ENCODE measurements around the gene RGS19. TPM values are rescaled to one million over a fixed set of nuclear protein-coding genes. Genes with fewer than 3 reads are reported as not detected.
"Not testable (repeated sequence)": the region's sequence is repeated elsewhere in the genome, so short reads cannot be mapped to it uniquely, and the experiment has no call there.

Gene RGS19
- total RNA-seq, 1 donor from 2014 or later: 57.5 TPM

DNA sequence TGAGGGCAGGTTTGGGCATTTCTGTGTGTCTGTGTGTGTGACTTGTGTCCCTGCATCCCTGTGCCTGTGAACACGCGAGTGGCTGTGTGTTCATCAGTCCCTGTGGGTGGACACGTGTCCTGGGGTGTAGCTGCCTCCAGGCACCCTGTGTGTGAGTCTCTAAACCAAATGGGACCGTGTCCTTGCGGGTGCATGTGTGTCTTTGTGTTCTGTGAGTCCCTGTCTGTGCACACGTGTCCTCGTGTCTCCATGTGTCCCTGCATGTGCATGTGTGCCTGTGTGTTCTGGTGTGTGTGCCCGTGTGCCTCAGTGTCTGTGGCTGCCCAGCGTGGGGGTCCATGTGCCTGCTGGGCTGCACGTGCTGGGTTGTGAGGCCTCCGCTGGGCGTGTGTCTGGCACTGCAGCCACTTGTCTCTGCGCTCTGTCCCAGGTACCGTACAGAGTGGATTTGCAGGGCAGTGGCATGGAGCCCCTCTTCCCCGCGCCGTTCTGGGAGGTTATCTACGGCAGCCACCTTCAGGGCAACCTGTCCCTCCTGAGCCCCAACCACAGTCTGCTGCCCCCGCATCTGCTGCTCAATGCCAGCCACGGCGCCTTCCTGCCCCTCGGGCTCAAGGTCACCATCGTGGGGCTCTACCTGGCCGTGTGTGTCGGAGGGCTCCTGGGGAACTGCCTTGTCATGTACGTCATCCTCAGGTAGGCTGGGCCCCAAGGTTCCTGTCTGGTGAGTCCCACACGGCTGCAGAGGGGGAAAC is 13.1 kb upstream of the RGS19 start:
- ATAC-seq (peak in 1 of 2 donors; percentile 9), DNase-seq (no peak)
- Histone ChIP-seq H3K27ac (no peak overlapping the region), H3K27me3 (ENCODE audit: low read depth) (peaks cover 4% of the 10 kb centered on the region), H3K36me3 (no peaks in the 10 kb centered on the region), H3K4me3 (no peak overlapping the region), H3K4me1 (no peaks in the 10 kb centered on the region), H3K9me3 (no peaks in the 10 kb centered on the region)
- TF ChIP-seq, protein P1, sequence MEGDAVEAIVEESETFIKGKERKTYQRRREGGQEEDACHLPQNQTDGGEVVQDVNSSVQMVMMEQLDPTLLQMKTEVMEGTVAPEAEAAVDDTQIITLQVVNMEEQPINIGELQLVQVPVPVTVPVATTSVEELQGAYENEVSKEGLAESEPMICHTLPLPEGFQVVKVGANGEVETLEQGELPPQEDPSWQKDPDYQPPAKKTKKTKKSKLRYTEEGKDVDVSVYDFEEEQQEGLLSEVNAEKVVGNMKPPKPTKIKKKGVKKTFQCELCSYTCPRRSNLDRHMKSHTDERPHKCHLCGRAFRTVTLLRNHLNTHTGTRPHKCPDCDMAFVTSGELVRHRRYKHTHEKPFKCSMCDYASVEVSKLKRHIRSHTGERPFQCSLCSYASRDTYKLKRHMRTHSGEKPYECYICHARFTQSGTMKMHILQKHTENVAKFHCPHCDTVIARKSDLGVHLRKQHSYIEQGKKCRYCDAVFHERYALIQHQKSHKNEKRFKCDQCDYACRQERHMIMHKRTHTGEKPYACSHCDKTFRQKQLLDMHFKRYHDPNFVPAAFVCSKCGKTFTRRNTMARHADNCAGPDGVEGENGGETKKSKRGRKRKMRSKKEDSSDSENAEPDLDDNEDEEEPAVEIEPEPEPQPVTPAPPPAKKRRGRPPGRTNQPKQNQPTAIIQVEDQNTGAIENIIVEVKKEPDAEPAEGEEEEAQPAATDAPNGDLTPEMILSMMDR (IDR thresholded peaks at IDR 0.05): no peak
- intact Hi-C loops (cut with DNase I): no loop called here

DNA sequence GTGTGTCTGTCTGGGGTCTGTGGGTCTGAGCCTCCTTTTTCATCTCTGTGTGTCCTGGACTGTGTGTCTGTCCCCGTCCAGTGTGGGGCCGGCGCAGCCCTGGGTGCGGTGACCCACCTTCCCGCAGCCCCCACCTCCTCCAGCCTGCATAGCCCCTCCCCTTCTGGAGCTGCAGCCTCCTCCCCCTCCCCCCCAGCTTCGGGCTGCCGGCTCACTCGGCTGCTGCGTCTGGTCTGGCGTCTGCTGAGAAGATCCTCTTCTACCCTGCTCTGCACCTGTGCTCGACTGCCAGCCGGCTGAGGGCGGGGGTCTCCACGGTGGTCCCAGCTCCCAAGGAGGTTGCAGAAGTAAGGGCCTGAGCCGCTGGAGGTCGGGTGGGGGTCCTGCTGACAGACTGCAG is 12.5 kb upstream of the RGS19 start:
- no peaks in the 10 kb centered on the region for H3K4me1 ChIP-seq
- intact Hi-C loops (cut with DNase I): no loop called here
- DNase-seq: no peak

DNA sequence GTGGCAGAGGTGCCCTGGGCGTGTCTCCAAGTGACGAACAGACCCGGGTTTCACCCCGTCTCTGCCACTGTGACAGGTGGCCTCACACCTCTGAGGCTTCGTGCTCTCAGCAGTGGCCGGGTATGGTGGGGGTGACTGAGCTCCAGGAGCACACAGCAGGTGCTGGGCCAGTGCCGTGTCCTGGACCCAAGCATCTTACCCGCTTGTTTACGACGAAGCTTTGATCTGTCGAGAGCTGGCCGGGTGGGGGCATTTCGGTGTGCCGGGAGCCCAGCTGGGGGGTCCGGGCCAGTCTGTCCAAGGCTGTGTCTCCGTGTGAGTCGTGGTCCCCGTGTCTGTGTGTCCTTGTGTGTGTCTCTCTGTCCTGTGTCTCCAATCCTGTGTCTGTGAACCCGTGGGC is 12.0 kb upstream of the RGS19 start:
- Histone ChIP-seq H3K9me3 (no peaks in the 10 kb centered on the region), H3K4me3 (no peak overlapping the region), H3K27ac (no peak overlapping the region), H3K36me3 (no peaks in the 10 kb centered on the region), H3K4me1 (no peaks in the 10 kb centered on the region), H3K27me3 (ENCODE audit: low read depth) (peaks cover 7% of the 10 kb centered on the region)
- no peak for DNase-seq
- no peak for ATAC-seq
- intact Hi-C loops (cut with DNase I): no loop called here
- TF ChIP-seq, protein P1 (IDR thresholded peaks at IDR 0.05): no peak

More for the DNA sequence above, 12.5 kb upstream of the RGS19 start:
- peaks cover 4% of the 10 kb centered on the region for H3K27me3 ChIP-seq (ENCODE audit: low read depth)
- ATAC-seq: no peak
- H3K27ac ChIP-seq: no peak overlapping the region
- TF ChIP-seq, protein P1 (IDR thresholded peaks at IDR 0.05): no peak
- H3K9me3 ChIP-seq: no peaks in the 10 kb centered on the region
- no peaks in the 10 kb centered on the region for H3K36me3 ChIP-seq
- H3K4me3 ChIP-seq: no peak overlapping the region

DNA sequence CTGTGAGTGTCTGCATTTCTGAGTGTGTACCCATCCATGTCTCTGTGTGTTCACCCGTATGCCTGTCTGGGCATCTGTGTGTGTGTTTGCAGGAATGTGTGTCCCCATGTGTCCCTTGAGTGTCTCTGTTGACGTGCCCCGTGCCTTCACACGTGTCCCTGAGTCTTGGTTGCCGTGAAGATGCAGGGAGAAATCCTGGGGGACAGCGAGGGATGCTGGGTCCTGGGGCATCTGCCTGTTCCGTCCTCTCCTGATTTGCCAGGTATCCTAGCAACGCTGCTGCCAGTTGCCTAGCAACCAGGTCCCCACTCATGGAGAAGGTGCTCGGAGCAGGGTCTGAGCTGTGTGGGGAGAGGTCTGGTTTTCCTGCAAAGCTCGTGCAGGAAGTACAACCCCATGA is 10.8 kb upstream of the RGS19 start:
- no peak overlapping the region for H3K4me3 ChIP-seq
- no peak for DNase-seq
- H3K27ac ChIP-seq: no peak overlapping the region
- no peaks in the 10 kb centered on the region for H3K9me3 ChIP-seq
- intact Hi-C loops (cut with DNase I): no loop called here
- TF ChIP-seq, protein P1 (IDR thresholded peaks at IDR 0.05): no peak
- H3K27me3 ChIP-seq (ENCODE audit: low read depth): peaks cover 14% of the 10 kb centered on the region
- no peak for ATAC-seq
- no peaks in the 10 kb centered on the region for H3K36me3 ChIP-seq
- H3K4me1 ChIP-seq: no peaks in the 10 kb centered on the region

DNA sequence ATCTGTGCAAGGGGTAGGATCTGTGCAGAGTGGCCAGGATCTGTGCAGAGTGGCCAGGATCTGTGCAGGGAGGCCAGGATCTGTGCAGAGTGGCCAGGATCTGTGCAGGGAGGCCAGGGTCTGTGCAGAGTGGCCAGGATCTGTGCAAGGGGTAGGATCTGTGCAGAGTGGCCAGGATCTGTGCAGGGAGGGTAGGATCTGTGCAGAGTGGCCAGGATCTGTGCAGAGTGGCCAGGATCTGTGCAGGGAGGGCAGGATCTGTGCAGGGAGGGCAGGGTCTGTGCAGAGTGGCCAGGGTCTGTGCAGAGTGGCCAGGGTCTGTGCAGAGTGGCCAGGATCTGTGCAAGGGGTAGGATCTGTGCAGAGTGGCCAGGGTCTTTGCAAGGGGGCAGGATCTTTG is 9.3 kb upstream of the RGS19 start:
- ATAC-seq; H3K4me3 ChIP-seq; H3K36me3 ChIP-seq; H3K27ac ChIP-seq; DNase-seq; H3K9me3 ChIP-seq; intact Hi-C loops (cut with DNase I): not testable (repeated sequence)
- peaks cover 12% of the 10 kb centered on the region for H3K4me1 ChIP-seq
- H3K27me3 ChIP-seq (ENCODE audit: low read depth): peaks cover 29% of the 10 kb centered on the region

DNA sequence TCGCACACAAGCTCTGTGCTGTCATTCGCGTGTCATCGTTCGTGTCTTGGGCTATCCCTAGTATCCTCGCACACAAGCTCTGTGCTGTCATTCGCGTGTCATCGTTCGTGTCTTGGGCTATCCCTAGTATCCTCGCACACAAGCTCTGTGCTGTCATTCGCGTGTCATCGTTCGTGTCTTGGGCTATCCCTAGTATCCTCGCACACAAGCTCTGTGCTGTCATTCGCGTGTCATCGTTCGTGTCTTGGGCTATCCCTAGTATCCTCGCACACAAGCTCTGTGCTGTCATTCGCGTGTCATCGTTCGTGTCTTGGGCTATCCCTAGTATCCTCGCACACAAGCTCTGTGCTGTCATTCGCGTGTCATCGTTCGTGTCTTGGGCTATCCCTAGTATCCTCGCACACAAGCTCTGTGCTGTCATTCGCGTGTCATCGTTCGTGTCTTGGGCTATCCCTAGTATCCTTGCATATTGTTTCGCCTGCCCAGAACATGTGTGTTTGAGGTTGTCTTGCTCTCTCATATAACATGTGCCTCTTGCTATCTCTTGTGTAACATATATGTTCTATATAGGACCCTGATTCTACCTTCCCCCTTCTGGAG is 8.0 kb upstream of the RGS19 start:
- peaks cover 22% of the 10 kb centered on the region for H3K4me1 ChIP-seq
- intact Hi-C loops (cut with DNase I); H3K9me3 ChIP-seq; H3K36me3 ChIP-seq; H3K27ac ChIP-seq; DNase-seq; ATAC-seq; H3K4me3 ChIP-seq: not testable (repeated sequence)
- peaks cover 29% of the 10 kb centered on the region for H3K27me3 ChIP-seq (ENCODE audit: low read depth)

All from lower lobe of right lung (tissue), 2 donors.